DLD1 (cell line): Measurements from ENCODE around the gene YIF1A.
"Not testable (repeated sequence)": the region's sequence is repeated elsewhere in the genome, so short reads cannot be mapped to it uniquely, and the experiment has no call there.

Source experiments
- in situ Hi-C: cut with HindIII; loops from 2 replicates; pipeline ENCODE4 v1.10.0; 2017; ENCODE audit warnings: low sequenced_read_pairs

The YIF1A gene

GRCh38 chr11:66311965-66312548 lies 23.1 kb upstream of the YIF1A start:
- in situ Hi-C loops: no loop called here

GRCh38 chr11:66311470-66311964 lies 22.6 kb upstream of the YIF1A start:
- in situ Hi-C loops: no loop called here

- in situ Hi-C loops: not testable (repeated sequence)
Observed at GRCh38 chr11:66310803-66311440, 22.0 kb upstream of the YIF1A start.

- in situ Hi-C loops: no loop called here
Observed at GRCh38 chr11:66310324-66310723, 21.4 kb upstream of the YIF1A start.

- in situ Hi-C loops: no loop called here
Observed at GRCh38 chr11:66309475-66309874, 20.5 kb upstream of the YIF1A start.

GRCh38 chr11:66302656-66303055 lies 13.7 kb upstream of the YIF1A start:
- in situ Hi-C loops: no loop called here

- in situ Hi-C loops: no loop called here
Observed at GRCh38 chr11:66299186-66299585, 10.2 kb upstream of the YIF1A start.

GRCh38 chr11:66297610-66298009 lies 8.7 kb upstream of the YIF1A start:
- in situ Hi-C loops: no loop called here

- in situ Hi-C loops: no loop called here
Observed at GRCh38 chr11:66294626-66295620, 6.0 kb upstream of the YIF1A start.

GRCh38 chr11:66293777-66294625 lies 5.1 kb upstream of the YIF1A start:
- in situ Hi-C loops: no loop called here

GRCh38 chr11:66293352-66293751 lies 4.4 kb upstream of the YIF1A start:
- in situ Hi-C loops: no loop called here

- in situ Hi-C loops: no loop called here
Observed at GRCh38 chr11:66292543-66293332, 3.8 kb upstream of the YIF1A start.

GRCh38 chr11:66291706-66292542 lies 3.0 kb upstream of the YIF1A start, which contains the start of gene TMEM151A:
TSS of gene TMEM151A (plus strand) at chr11:66291894. CDS start at chr11:66292014, 120 bp downstream.
- in situ Hi-C loops: no loop called here

- in situ Hi-C loops: no loop called here
Observed at GRCh38 chr11:66291303-66291705, 2.4 kb upstream of the YIF1A start.

GRCh38 chr11:66290330-66290621 lies 1.3 kb upstream of the YIF1A start:
- in situ Hi-C loops: no loop called here

GRCh38 chr11:66289548-66290329 lies 796 bp upstream of the YIF1A start:
- in situ Hi-C loops: no loop called here

GRCh38 chr11:66287889-66288670 lies 863 bp downstream of the YIF1A start:
- in situ Hi-C loops: no loop called here
